HG02970 (cell line): ENCODE data around the gene DENND1A.

Experiments
- ATAC-seq: cut with Tn5 transposase; IDR thresholded peaks from one replicate; pipeline ENCODE4 v1.9.1; 2021; ENCODE audit warnings: mild to moderate bottlenecking, moderate library complexity, moderate number of reproducible peaks; ENCODE audit not compliant: unreplicated experiment, low FRiP score

The DENND1A gene

GRCh38 chr9:123658792-123659191, 271.1 kb downstream of the DENND1A start:
- no peak for ATAC-seq

DNA sequence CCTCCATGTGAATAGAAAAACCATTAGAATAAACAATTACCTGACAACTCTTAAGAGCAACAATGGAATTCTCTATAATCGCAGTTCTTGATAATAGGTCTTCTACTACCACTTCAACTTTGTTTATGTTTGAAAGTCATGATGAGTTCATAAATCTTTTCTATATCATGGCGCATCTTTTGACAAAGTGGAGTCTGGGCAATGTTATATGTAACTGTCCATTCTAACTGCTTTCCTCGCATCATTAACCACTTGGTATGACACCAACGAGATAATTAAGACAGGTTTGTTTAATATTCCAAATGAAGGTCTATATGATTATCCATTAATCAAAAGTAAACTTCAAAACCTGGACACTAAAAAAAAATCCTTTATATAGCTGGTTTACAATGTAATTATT, 272.0 kb downstream of the DENND1A start:
- no peak for ATAC-seq

- no peak for ATAC-seq
Observed at GRCh38 chr9:123657099-123657498, 272.8 kb downstream of the DENND1A start.

- no peak for ATAC-seq
Observed at GRCh38 chr9:123656565-123656964, 273.4 kb downstream of the DENND1A start.

DNA sequence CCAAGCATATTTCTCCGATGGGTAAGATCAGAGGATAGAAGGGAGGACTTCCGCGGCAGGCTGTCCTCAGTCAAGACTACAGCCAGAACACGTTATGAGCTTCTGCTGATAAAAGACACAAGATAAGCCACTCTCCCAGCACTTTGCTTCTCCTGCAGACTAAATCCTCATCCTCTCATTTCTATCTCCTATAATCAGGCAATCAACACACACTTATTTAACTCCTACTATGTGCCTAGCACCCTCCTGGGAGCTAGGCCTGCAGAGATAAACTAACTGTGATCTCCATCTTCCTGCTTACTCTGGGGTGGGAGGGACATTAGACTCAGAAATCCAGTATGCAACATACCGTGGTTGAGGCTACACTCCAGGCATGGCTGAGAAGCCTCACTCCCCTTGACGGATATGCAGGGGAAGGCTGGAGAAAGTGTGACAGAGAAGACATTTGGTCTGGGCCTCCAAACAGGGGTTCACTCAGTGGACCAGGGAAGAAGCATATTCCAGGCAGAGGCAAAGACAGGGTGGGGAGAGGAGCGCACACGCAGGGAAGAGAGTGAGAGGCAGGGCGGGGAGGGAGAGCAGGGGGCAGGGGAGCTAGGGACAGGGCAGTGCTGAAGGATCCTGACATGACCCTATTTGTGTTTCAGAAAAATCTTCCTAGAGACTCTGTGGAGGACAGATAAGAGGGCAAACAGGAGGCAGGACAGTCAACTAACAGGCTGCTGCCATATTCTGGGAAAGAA, 274.1 kb downstream of the DENND1A start:
- ATAC-seq = no peak

DNA sequence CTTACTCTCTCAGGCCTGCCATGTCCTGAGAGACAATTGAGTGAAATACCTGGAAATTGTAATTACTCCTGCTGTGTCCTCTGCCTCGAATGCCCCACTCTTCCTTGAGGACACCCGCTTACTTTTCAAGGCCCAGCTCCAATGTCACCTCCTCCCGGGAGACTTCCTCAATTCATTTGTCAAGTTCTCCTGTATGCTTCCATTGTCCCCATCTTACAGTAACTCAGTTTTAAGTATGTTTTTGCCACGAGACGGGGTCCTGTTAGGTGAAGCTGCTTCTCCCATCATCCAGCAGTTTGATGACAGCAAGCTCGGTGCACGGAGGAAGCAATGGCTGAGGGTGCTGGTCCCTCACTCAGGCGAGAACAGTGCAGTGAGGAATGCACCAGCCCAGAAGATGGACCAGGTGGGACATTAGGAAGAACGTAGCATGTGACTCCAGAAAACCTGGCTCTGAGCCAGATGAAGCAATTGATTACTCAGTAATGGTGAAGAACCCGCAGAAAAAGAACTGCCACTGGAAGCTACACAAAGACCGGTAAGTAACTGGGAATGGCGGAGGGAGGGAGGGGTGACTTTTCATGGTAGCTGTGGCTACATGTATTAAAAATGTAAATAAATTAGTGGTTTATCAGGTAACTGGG, 274.8 kb downstream of the DENND1A start:
- no peak for ATAC-seq

- no peak for ATAC-seq
Observed at GRCh38 chr9:123654218-123654993, 275.5 kb downstream of the DENND1A start.

GRCh38 chr9:123652416-123652815, 277.5 kb downstream of the DENND1A start:
- ATAC-seq = no peak

DNA sequence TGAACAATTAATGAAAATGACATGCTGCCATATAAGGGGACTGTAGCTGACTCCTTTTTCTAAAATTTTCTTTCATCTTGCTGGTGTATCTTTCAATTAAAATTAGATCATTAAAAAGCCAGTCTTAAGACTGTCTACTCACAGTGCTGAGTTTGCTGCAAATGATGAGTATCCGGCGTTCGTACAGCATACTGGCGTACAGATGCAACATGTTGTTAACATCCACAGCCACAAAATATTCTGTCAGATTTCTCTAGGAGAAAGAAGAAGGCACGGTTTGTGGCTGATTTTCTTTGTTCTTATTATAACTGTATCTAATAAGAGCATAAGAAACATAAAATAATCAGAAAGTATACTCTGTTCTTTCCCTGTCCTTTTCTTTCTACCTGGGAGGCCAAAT, 278.1 kb downstream of the DENND1A start:
- no peak for ATAC-seq

- ATAC-seq = no peak
Observed at GRCh38 chr9:123651273-123651672, 278.7 kb downstream of the DENND1A start.

DNA sequence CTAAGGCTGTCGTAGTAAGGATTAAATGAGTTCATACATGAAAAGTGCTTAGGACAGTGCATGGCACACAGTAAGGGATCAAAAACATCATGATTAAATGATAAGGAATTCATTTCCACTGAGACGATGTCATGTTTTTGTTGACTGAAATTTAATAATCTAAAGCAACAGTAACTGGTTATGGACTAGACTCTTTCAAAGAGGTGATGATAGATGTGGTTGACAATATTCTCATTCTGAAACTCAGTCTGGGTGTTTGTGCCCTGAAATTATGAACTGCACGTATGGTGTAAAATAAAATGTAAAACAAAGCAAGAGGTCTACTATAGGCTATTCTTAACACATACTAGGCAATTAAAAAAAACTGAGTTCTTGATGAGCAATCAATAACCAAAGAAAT, 280.0 kb downstream of the DENND1A start:
- ATAC-seq = no peak

GRCh38 chr9:123647145-123647544, 282.8 kb downstream of the DENND1A start:
- no peak for ATAC-seq

GRCh38 chr9:123645762-123646161, 284.2 kb downstream of the DENND1A start:
- no peak for ATAC-seq

- ATAC-seq = no peak
Observed at GRCh38 chr9:123645126-123645525, 284.8 kb downstream of the DENND1A start.

DNA sequence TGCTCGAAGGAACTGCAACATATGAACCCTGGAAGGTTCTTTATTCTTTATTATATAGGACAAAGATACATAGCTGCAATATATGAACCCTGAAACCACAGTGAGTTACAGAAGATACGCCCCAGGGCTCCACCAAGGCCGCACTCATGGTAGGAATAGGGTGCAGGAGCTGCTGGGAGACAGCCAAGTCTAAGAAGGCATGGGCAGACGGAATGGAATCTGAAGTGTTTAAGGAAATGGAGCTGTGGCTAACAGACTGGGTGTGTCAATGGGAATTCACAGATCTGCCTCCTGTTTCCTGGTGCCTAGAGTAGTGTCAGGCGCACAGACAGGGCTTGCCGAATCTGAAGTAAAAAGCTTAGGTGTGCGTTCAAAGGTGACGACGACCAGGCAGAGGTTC, 286.4 kb downstream of the DENND1A start:
- ATAC-seq = no peak

DNA sequence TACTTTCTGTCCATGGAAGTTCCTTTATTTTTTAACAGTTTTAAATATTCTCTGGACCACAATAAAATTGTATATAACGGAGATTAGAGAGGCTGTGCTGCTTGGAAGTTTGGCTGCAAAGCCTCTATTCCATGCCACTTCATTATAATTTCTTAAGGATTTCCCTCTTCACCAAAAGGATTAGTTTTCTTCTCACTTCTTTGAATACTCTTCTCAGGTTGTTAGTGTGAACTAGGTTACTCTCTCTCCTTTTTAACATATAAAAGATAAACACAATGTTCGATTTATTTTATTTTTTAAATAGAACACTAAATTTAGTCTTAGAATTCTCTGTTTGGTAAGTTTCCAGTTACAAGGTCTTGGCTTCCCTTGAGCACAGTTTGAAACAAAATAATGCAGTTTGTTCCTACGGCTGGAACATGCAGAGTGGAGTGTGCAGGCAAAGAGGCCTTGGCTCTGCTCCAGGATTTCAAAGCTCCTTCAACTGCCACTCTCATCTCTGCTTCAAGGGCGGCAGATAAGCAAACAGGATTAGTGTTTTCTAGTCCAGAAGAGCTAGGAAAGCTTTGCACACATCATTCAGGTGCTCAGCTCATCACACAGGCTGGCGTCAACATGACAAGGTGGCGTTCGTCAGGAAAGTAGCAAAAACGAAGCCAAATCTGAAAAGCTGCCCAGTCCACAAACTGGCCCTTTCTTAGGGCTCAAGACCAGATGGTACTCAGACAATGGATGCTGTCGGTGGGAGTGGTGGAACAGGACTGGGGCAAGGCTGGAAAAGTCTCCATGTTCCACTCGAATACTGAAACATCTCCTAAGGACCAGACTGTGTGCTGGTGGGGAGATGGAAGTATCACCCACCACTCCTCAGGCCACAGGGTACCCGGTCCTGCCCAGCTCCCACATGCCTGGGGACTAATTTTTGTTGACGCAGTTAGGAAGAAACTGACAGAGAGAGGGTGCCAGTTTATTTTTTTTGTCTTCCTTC, 287.3 kb downstream of the DENND1A start:
- ATAC-seq = no peak

DNA sequence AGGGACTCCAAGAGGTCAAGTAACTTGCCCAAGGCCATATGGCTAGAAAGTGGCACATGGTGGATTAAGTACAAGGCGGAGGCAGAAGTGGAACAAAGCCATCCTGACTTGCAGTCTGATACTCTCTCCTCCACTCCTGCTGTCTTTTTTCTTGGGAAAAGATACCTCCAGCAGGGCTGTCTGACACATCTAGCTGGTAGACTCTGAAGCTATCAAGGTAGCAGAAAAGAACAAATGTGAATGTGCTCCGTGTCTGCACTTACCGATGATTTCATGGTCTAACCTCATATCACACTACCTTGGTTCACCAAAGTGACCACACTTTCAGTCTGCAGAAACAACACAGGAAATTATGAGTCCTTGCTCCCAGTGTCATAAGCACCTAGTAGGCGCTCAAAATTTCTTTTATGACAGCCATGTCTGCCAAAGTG, 289.1 kb downstream of the DENND1A start:
- no peak for ATAC-seq

DNA sequence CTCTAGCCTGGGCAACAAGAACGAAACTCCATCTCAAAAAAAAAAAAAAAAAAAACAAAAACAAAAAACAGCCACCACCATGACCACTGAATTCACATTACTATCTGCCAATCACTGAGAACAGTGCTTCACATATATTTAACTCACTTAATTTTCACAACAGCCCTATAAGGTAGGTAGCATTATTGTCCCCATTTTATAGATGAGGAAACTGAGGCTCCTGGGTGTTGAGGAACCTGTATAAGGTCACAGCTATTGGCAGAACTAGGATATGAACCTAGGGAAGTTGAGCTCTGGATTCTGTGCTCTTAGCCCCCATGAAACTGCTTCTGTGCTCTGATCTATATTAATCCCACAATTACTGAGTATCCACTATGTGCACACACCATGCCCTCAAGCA, 290.2 kb downstream of the DENND1A start:
- no peak for ATAC-seq

GRCh38 chr9:123637945-123638634, 291.8 kb downstream of the DENND1A start:
- ATAC-seq = no peak

DNA sequence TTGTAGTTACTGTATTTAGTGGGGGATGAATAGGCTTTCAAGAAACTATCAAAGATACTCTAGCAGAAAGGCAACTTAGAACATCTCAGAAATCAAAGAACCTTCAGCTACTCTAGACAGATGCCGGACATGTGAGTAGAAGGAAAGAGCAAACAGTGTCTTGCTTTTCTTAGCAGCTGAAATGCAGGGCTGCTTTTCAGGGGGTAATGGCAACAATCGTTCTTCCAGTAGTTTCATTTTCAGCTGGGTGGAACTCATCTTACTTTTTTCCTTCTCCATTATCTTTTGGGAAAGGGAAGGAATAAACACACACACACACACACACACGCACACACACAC, 292.4 kb downstream of the DENND1A start:
- ATAC-seq = no peak
